HG03378 (cell line): ENCODE results near the gene ACAP2.
"Not testable (repeated sequence)": the region's sequence is repeated elsewhere in the genome, so short reads cannot be mapped to it uniquely, and the experiment has no call there.

Experiments used
- ATAC-seq: cut with Tn5 transposase; IDR thresholded peaks from one replicate; pipeline ENCODE4 v1.9.1; 2021; ENCODE audit warnings: mild to moderate bottlenecking, moderate library complexity; ENCODE audit not compliant: unreplicated experiment

Gene ACAP2

DNA sequence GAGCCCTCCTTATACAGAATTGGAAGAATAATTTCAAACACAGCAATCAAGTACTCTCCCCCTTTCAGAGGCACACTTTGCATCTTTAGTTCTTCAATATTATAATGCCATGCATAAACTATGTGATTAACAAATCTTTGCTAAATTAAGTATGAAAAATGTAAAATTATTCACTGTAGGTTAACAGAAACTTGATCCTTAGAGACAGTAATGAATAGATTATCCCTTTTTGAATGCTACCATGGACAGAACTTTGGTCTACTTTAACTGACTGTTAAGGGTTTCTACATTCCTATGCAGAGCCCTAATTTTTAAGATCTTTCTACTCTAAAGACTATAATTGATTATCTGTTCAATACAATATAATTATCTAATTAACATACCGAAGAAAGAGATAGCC is 146.2 kb downstream of the ACAP2 start:
- no peak for ATAC-seq

- no peak for ATAC-seq
Observed at GRCh38 chr3:195291121-195291520, 151.7 kb downstream of the ACAP2 start.

DNA sequence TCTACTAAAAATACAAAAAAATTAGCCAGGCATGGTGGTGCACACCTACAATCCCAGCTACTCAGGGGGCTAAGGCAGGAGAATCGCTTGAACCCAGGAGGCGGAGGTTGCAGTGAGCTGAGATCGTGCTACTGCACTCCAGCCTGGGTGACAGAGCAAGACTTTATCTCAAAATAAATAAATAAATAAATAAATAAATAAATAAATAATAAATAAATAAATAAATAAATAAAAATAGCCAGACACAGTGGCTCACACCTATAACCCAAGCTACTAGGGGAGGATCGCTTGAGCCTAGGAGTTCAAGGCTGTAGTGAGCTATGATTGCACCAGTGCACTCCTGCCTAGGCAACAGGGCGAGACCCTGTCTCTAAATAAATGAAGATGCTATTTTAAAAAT is 152.2 kb downstream of the ACAP2 start:
- not testable (repeated sequence) for ATAC-seq

DNA sequence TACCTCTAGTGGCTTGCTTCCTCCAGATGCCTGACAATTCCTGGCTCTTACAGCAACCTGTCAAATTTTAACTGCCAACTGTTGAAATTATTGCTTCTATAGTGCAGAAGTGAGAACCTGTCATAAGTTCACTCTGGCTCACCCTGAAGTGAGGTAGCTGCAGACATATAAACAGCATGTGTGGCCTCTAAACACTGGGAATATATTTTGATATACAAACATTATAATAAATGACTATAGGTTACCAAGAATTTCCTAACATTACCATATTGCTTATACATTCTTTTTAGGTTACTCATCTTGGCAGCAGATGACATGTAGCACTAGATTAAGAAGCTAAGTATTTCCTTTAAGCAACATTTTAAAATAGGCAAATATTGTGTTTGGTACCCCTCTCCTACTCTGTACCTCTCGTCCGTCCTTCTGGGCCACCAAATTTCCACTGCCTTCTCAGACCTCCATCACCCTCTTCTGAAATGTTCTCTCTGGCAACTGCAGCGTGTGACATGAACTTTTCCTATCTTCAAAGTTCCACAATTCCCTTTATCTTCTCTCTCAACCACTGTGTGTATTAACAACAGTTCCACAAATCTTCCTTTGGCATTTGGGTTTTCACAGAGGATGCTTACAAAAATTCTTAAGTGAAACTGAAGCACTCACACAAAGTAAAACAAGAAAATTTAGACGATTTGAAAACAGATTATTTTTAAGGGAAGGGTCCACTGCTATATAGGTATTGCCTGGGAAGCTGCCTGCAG is 156.5 kb downstream of the ACAP2 start:
- ATAC-seq: no peak

DNA sequence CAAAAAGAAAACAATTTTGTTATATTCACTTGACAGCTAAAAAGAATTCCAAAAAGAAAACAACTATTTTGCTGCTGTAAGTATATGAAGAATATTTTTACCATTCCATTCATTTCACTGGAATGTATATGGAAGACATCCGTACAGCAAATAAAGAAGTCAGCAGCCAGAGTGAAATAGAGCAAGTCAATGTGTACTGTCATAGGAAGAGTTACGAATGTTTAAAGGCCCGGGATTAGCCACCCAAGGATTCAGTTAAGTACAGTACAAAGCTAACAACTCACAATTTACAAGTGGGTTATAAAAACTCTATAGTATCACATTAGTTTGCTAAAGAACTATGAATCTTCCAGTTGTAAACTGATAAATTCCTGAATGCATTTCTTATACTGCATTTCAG is 157.4 kb downstream of the ACAP2 start:
- ATAC-seq: no peak

DNA sequence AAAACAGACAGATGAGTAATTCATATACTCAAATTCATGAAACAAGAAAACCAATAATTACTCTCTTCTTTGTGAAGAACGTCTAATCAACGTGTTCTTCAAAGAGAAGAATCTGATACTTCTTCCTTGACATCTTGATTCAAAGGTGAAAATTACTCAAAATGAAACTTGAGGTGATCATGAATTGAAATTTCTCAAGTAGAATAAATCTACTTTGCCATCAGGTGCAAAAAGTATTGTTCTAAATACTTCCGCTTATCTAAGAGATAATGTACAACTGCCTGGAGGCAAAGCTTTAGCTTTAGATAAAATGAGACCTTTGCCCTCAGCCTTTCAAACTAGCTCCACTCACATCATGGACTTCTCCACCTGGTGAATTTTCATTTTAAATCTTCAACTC is 158.0 kb downstream of the ACAP2 start:
- ATAC-seq: no peak

DNA sequence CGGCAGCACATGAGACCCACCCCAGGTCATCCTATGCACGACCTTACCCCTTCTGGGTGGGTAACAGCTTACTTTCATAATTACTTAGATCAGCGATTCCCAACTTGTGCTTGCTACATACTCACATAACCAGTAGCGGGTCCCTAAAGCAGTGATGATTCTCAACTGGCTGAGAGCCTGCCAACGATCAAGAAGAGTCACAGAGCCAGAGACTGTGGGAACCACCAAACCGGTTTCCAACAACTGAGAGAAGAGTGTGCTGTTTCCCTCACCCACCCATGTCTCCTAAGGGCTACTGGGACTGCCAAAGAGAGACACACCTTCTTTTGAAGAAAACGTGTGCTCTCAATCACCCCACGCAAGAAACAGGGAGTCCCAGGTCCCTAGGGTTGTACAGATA is 159.9 kb downstream of the ACAP2 start:
- ATAC-seq: no peak

GRCh38 chr3:195274259-195274966 is 168.4 kb downstream of the ACAP2 start:
- ATAC-seq: no peak

DNA sequence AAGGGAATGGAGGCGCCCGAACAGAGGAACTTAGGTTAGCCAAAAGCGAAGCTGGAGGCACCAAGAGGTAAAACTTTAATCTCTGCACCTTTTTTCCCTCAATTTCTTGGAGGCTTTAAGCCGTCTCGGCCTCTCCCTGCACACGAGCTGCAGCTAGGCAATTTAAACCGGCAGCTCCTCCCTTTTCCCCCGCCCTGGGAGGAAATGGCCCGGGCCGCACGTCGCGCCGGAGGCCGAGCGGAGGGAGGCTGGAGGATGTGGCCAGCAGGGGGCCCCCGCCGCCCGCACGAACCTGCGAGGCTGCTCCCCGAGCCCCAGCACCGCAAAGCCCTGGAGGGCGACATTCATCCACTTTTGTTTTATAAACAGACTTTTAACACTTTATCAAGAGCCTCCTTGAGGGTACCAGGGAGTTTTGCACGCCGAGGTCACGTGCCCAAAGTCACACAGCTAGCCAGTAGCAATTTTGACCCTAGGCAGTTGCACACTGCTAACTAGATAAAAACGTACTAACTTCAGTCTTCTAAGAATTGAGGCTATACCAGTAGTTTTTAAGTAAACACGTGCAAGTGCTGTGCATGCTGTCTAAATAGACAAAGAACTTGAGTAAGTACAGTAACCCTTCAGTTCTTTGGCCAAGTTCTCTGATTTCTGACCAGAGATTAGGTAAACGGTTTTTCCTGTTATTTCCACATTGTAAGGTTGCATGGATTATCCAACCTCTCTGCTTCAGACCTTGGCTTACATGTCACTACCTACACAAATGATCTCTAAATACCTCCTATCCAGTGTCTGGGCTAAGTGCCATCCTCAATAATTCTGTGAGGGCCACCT is 171.2 kb downstream of the ACAP2 start:
- ATAC-seq: peak; percentile 61

- peak; percentile 60 for ATAC-seq
Observed at GRCh38 chr3:195270817-195271409, 171.9 kb downstream of the ACAP2 start, which contains the start of gene XXYLT1. Gene XXYLT1, minus strand, starts transcription at chr3:195271159. Its CDS starts 101 bp downstream, at chr3:195271058.

GRCh38 chr3:195270079-195270816 is 172.6 kb downstream of the ACAP2 start:
- ATAC-seq: peak; percentile 15

GRCh38 chr3:195269375-195270078 is 173.3 kb downstream of the ACAP2 start:
- ATAC-seq: no peak

DNA sequence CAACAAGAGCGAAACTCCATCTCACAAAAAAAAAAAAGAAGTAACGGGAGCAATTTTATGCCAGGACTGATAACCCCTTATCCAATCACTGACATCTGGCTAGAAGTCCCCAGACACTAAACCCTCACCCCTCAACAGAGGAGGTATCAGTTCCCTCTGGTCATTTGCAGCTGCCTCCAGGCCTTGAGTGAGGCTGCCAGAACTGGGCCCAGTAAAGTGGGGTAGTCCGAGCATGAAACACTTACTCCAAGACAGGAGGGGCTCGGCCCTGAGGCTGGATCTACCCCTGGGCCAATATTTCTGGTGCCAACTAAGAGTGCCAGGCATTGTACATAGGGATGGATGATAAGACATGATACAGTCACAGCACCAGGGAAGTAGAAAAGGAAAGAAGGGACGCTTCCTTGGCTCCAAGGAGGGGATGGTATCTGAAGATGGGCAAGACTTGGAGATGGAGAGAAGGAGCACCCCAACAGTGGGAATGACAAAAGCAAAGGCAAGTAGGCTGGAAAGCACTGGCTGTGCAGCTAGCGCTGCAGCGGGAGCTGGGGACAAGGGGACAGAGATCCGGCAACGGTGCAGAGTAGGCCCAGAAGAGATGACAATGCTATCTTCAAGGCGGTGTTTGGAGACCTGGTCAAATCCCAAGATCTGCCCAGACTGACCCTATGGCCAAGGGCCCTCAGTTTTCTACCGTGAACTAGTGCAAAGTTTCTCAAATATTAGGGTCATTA is 174.1 kb downstream of the ACAP2 start:
- ATAC-seq: no peak

- ATAC-seq: no peak
Observed at GRCh38 chr3:195267096-195267495, 175.7 kb downstream of the ACAP2 start.

GRCh38 chr3:195266428-195266827 is 176.4 kb downstream of the ACAP2 start:
- no peak for ATAC-seq

GRCh38 chr3:195265363-195265976 is 177.3 kb downstream of the ACAP2 start:
- no peak for ATAC-seq

GRCh38 chr3:195263925-195264600 is 178.8 kb downstream of the ACAP2 start:
- no peak for ATAC-seq
